ENCODE results near the gene DNAJC11.

Gene DNAJC11

DNA sequence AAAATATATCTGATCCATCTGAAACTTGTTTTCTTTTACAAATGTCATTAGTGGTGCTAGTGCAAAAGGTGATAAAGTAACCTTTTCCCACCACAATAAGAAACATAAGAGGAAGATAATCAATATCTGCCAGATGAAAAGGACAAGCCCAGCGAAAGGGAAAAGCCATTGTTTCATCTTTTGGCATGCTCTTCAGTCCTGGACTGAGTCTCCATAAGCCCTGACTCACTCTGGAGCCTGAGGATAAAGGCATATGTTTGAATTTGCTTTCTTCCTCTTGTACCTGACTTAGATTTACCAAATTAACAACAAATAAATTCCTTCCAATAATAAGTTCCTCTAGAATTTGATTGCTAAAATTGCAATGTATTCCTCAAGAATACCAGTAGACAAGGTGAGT is 13.6 kb downstream of the DNAJC11 start:
- TF ChIP-seq, protein P1, sequence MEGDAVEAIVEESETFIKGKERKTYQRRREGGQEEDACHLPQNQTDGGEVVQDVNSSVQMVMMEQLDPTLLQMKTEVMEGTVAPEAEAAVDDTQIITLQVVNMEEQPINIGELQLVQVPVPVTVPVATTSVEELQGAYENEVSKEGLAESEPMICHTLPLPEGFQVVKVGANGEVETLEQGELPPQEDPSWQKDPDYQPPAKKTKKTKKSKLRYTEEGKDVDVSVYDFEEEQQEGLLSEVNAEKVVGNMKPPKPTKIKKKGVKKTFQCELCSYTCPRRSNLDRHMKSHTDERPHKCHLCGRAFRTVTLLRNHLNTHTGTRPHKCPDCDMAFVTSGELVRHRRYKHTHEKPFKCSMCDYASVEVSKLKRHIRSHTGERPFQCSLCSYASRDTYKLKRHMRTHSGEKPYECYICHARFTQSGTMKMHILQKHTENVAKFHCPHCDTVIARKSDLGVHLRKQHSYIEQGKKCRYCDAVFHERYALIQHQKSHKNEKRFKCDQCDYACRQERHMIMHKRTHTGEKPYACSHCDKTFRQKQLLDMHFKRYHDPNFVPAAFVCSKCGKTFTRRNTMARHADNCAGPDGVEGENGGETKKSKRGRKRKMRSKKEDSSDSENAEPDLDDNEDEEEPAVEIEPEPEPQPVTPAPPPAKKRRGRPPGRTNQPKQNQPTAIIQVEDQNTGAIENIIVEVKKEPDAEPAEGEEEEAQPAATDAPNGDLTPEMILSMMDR (IDR thresholded peaks at IDR 0.05; ENCODE audit: low read length) = no peak
- Histone ChIP-seq H3K79me2 (ENCODE audit: low read length) (peaks cover 49% of the 10 kb centered on the region), H3K4me3 (ENCODE audit: low read length) (no peak overlapping the region)

DNA sequence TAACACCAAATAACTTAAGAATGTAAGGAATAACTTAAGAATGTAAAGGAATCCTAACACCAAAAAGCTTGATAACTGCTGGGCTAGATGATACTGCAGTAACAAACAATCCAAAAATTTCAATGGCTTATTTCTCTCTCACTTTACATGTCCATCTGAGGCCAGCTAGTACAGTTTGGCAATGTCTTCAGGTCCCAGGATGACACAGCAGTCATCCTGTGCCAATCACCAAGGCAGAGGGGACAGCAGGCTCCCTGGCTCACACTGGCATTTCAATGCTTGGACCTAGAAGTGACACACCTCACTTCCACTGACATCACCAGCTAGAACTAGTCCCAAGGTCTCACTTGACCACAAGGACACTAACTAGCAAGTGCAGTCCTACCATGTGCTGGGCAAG is 15.3 kb downstream of the DNAJC11 start:
- Histone ChIP-seq H3K4me3 (ENCODE audit: low read length) (no peak overlapping the region), H3K36me3 (replicated peaks; ENCODE audit: insufficient read depth, low read length) (no peaks in the 10 kb centered on the region), H3K27ac (ENCODE audit: low read length) (no peak overlapping the region), H3K79me2 (ENCODE audit: low read length) (peaks cover 55% of the 10 kb centered on the region), H4K20me1 (ENCODE audit: insufficient read depth, low read length) (no peaks in the 10 kb centered on the region; the same call in 1 of the 2 replicates), H3K4me2 (ENCODE audit: low read depth, low read length) (no peak overlapping the region), H3K27me3 (replicated peaks; ENCODE audit: insufficient read depth, low read length) (no peaks in the 10 kb centered on the region), H3K9me2 (replicated peaks; ENCODE audit: insufficient read depth, low read length) (no peaks in the 10 kb centered on the region), H3K9ac (ENCODE audit: low read length) (no peak overlapping the region), H3K4me1 (ENCODE audit: low read length) (no peaks in the 10 kb centered on the region), H3K9me3 (replicated peaks; ENCODE audit: insufficient read depth, low read length) (no peaks in the 10 kb centered on the region), H2AFZ (ENCODE audit: low read length) (no peak overlapping the region), H3F3A (ENCODE audit: insufficient read depth, low read length) (no peaks in the 10 kb centered on the region)
- TF ChIP-seq EZH2 (optimal IDR thresholded peaks at IDR 0.05; ENCODE audit: low read depth, low read length) = no peak
- TF ChIP-seq, protein P1 (IDR thresholded peaks at IDR 0.05; ENCODE audit: low read length) = no peak
- no peak for TF ChIP-seq EZH2phosphoT487 (IDR thresholded peaks at IDR 0.05; ENCODE audit: low read length)
- no peak for DNase-seq

More for the DNA sequence above, 13.6 kb downstream of the DNAJC11 start:
- H3K36me3 ChIP-seq (replicated peaks; ENCODE audit: insufficient read depth, low read length) = no peaks in the 10 kb centered on the region
- H3K9me2 ChIP-seq (replicated peaks; ENCODE audit: insufficient read depth, low read length) = no peaks in the 10 kb centered on the region
- no peaks in the 10 kb centered on the region for H3K27me3 ChIP-seq (replicated peaks; ENCODE audit: insufficient read depth, low read length)
- H3F3A ChIP-seq (ENCODE audit: insufficient read depth, low read length) = no peaks in the 10 kb centered on the region
- no peak overlapping the region for H3K9ac ChIP-seq (ENCODE audit: low read length)
- no peak overlapping the region for H3K27ac ChIP-seq (ENCODE audit: low read length)
- DNase-seq = no peak
- no peaks in the 10 kb centered on the region; the same call in 1 of the 2 replicates for H4K20me1 ChIP-seq (ENCODE audit: insufficient read depth, low read length)
- H3K4me1 ChIP-seq (ENCODE audit: low read length) = no peaks in the 10 kb centered on the region
- H3K4me2 ChIP-seq (ENCODE audit: low read depth, low read length) = no peak overlapping the region
- H3K9me3 ChIP-seq (replicated peaks; ENCODE audit: insufficient read depth, low read length) = no peaks in the 10 kb centered on the region
- no peak overlapping the region for H2AFZ ChIP-seq (ENCODE audit: low read length)

DNA sequence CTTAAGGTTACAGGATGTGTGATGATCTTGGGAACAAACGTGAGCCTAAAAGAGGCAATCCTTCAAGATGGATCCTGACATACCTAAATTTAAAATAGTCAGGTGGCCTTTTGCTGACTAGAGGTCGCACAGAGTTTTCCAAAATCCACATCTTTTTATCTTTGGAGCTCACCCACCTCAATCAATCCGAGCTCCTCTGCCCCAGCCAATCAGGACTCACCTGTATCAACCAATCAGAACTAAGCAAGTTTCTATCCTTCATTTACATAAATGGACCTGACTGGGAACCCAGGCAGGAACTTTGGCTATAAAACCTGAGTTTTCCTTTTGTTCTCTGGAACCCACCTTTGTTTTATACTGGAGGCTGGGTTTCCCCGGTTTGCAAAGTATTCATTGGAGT is 16.2 kb downstream of the DNAJC11 start:
- Histone ChIP-seq H4K20me1 (ENCODE audit: insufficient read depth, low read length) (no peaks in the 10 kb centered on the region; the same call in 1 of the 2 replicates), H3K9me2 (replicated peaks; ENCODE audit: insufficient read depth, low read length) (no peaks in the 10 kb centered on the region), H2AFZ (ENCODE audit: low read length) (no peak overlapping the region), H3K9ac (ENCODE audit: low read length) (no peak overlapping the region), H3K4me3 (ENCODE audit: low read length) (no peak overlapping the region), H3K4me1 (ENCODE audit: low read length) (no peaks in the 10 kb centered on the region), H3K36me3 (replicated peaks; ENCODE audit: insufficient read depth, low read length) (no peaks in the 10 kb centered on the region), H3K4me2 (ENCODE audit: low read depth, low read length) (no peak overlapping the region), H3K79me2 (ENCODE audit: low read length) (peaks cover 54% of the 10 kb centered on the region), H3K27me3 (replicated peaks; ENCODE audit: insufficient read depth, low read length) (no peaks in the 10 kb centered on the region), H3K27ac (ENCODE audit: low read length) (no peak overlapping the region), H3F3A (ENCODE audit: insufficient read depth, low read length) (no peaks in the 10 kb centered on the region), H3K9me3 (replicated peaks; ENCODE audit: insufficient read depth, low read length) (no peaks in the 10 kb centered on the region)
- DNase-seq = no peak
- TF ChIP-seq EZH2phosphoT487 (IDR thresholded peaks at IDR 0.05; ENCODE audit: low read length) (no peak), EZH2 (optimal IDR thresholded peaks at IDR 0.05; ENCODE audit: low read depth, low read length) (no peak)
- TF ChIP-seq, protein P1 (IDR thresholded peaks at IDR 0.05; ENCODE audit: low read length) = no peak

Measured in MM.1S (cell line).